Aorta (tissue), 5 donors: ENCODE results near the gene GPR173. TPM values are rescaled to one million over a fixed set of nuclear protein-coding genes. Genes with fewer than 3 reads are reported as not detected.
A peak's percentile ranks its signal among the peaks of the same experiment; 100 is the strongest.

Experiments
- ATAC-seq: fragments of 200-7000 bp; cut with Tn5 transposase; one replicate; pipeline ENCODE4 v1.9.1; 2022; ENCODE audit warnings: moderate library complexity; ENCODE audit not compliant: low FRiP score
- DNase-seq, 2 donors: peaks; one replicate each; pipeline ENCODE4 v3.0.0-alpha.2; 2020
- H3K27ac ChIP-seq, 2 donors: one replicate each; pipeline ENCODE4 v1.5.1; 2013; ENCODE audit warnings: low read length in 2 of 2, mild to moderate bottlenecking in 2 of 2, moderate library complexity in 2 of 2, control low read depth in 1 of 2, inconsistent platforms in 1 of 2, low read depth in 1 of 2
- H3K27me3 ChIP-seq, 2 donors: one replicate each; pipeline ENCODE4 v1.6.1; 2013; ENCODE audit warnings: control low read depth in 1 of 2, low read length in 1 of 2, mild to moderate bottlenecking in 1 of 2, moderate library complexity in 1 of 2; ENCODE audit not compliant: insufficient read depth in 2 of 2, control insufficient read depth in 1 of 2
- H3K36me3 ChIP-seq, 2 donors: one replicate each; pipeline ENCODE4 v1.6.1; 2013; ENCODE audit warnings: control low read depth in 1 of 2, low read length in 1 of 2, mild to moderate bottlenecking in 1 of 2; ENCODE audit not compliant: insufficient read depth in 2 of 2, control insufficient read depth in 1 of 2
- H3K4me1 ChIP-seq, 2 donors: one replicate each; pipeline ENCODE4 v1.6.1; 2013; ENCODE audit warnings: low read length in 2 of 2, control low read depth in 1 of 2, mild to moderate bottlenecking in 1 of 2, moderate library complexity in 1 of 2; ENCODE audit not compliant: insufficient read depth in 2 of 2, control insufficient read depth in 1 of 2
- H3K4me3 ChIP-seq, 2 donors: one replicate each; pipeline ENCODE4 v1.5.1; 2013; ENCODE audit warnings: low read length in 2 of 2, control low read depth in 1 of 2, mild to moderate bottlenecking in 1 of 2
- H3K9me3 ChIP-seq: one replicate; pipeline ENCODE4 v1.6.1; 2013; ENCODE audit warnings: mild to moderate bottlenecking, low read length; ENCODE audit not compliant: control insufficient read depth
- WGBS, 2 donors: extraction: QIAGEN DNeasy Blood & Tissue Kit; methylation state at CpG; one replicate each; pipeline ENCODE4 v1.1.7; 2013; 5-methylcytosine and 5-hydroxymethylcytosine counted together
- intact Hi-C, 2 donors: fragments of 100-400 bp; cut with DNase I; formaldehyde crosslinking; loops; one replicate each; pipeline versions ENCODE4 v1.14.2 to v1.15.0; 2022
- polyA plus RNA-seq, 2 donors: library from polyadenylated mRNA; stranded (reverse); fragments of 200-250 nt; gene quantifications; one replicate each; pipeline ENCODE4 v1.2.3, GENCODE V29; 2013
- total RNA-seq, 2 donors: library from RNA; stranded (reverse); fragmentation: NEBNext Ultra II Directional; extraction: Animal tissue kit (Norgen Biotek cat#: 25700); gene quantifications; one replicate each; pipeline ENCODE4 v1.2.1, GENCODE V29; 2021
- donor health status: healthy with polysubstance abuse.
- donor health status: Bipolar disorder and iron deficiency.
- donor health status: DM: no; HTN: no; CAD: no.
- donor health status: DM: no; HTN: no; CAD: no.
- donor health status: DM: yes; HTN: yes; CAD: no.

Gene GPR173
- total and polyA plus RNA-seq, 4 donors = under 0.01 to 7.1 (median 2.8) TPM

- H3K36me3 ChIP-seq = no peaks in the 10 kb centered on the region
- 4 to 32% methylated on average over 8 of the region's 8 CpGs for WGBS, 2 donors
Measured at GRCh38 chrX:53049127-53049517, 533 bp downstream of the GPR173 start.

GRCh38 chrX:53050841-53051240 is 2.3 kb downstream of the GPR173 start:
- Histone ChIP-seq H3K9me3 (no peaks in the 10 kb centered on the region), H3K4me3 (no peak overlapping the region), H3K36me3 (no peaks in the 10 kb centered on the region), H3K27me3 (no peaks in the 10 kb centered on the region), H3K4me1 (no peaks in the 10 kb centered on the region), H3K27ac (no peak overlapping the region)
- WGBS, 2 donors = 25 to 49% methylated on average over 6 of the region's 6 CpGs
- no peak for DNase-seq
- ATAC-seq = no peak
- intact Hi-C loops = no loop called here

More at GRCh38 chrX:53049127-53049517, 533 bp downstream of the GPR173 start:
- Histone ChIP-seq H3K4me1 (no peaks in the 10 kb centered on the region), H3K27ac (no peak overlapping the region), H3K9me3 (no peaks in the 10 kb centered on the region), H3K27me3 (no peaks in the 10 kb centered on the region), H3K4me3 (peak overlapping the region; percentile 28 to 84)
- ATAC-seq (no peak), DNase-seq (no peak)
- intact Hi-C loops = no loop called here

- Histone ChIP-seq H3K36me3 (no peaks in the 10 kb centered on the region), H3K9me3 (no peaks in the 10 kb centered on the region), H3K4me1 (no peaks in the 10 kb centered on the region), H3K27me3 (no peaks in the 10 kb centered on the region), H3K4me3 (no peak overlapping the region), H3K27ac (no peak overlapping the region)
- WGBS, 2 donors = 68 to 83% methylated on average over 6 of the region's 6 CpGs
- intact Hi-C loops = no loop called here
- no peak for DNase-seq
- no peak for ATAC-seq
Measured at GRCh38 chrX:53055244-53055849, 6.8 kb downstream of the GPR173 start.

DNA sequence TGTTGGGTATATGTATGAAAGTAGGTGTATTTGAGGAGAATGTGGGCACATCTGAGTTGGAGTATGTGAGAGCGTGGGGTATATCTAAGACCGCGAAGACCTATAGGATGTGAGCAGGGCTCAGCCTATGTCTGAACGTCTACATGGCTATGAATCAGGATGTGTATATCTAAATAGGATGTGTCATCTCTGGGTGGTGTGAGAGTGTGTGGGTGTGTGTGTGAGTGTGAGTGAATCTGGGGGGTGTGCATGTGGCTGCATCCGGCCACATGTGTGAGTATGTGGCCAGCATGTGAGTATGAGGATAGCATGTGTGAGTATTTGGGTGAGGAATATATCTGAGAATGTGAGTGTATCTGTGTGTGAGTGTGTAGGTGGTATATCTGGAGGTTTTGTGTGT is 7.7 kb downstream of the GPR173 start:
- Histone ChIP-seq H3K4me3 (no peak overlapping the region), H3K9me3 (no peaks in the 10 kb centered on the region), H3K27ac (no peak overlapping the region), H3K4me1 (no peaks in the 10 kb centered on the region), H3K36me3 (no peaks in the 10 kb centered on the region), H3K27me3 (no peaks in the 10 kb centered on the region)
- ATAC-seq (no peak), DNase-seq (no peak)
- WGBS, 2 donors = 86 to 87% methylated on average over 5 of the region's 5 CpGs
- intact Hi-C loops = no loop called here

- WGBS, 2 donors = 55 to 79% methylated on average over 1 of the region's 1 CpG
- intact Hi-C loops = no loop called here
- no peak for ATAC-seq
Measured at GRCh38 chrX:53065104-53065503, 16.5 kb downstream of the GPR173 start.

GRCh38 chrX:53071064-53071463 is 22.5 kb downstream of the GPR173 start:
- no peaks in the 10 kb centered on the region for H3K4me1 ChIP-seq
- H3K27me3 ChIP-seq = no peaks in the 10 kb centered on the region
- intact Hi-C loops = loop anchor here in 1 of 2 donors (1.0 kb wide), 1 partner anchor 18 kb away; no protein-coding TSS in a partner anchor
- no peaks in the 10 kb centered on the region for H3K9me3 ChIP-seq
- no peak for ATAC-seq
- no peak overlapping the region for H3K27ac ChIP-seq
- no peak for DNase-seq
- H3K4me3 ChIP-seq = no peak overlapping the region
- H3K36me3 ChIP-seq = no peaks in the 10 kb centered on the region
- WGBS, 2 donors = 66 to 82% methylated on average over 10 of the region's 10 CpGs

More at GRCh38 chrX:53065104-53065503, 16.5 kb downstream of the GPR173 start:
- H3K4me1 ChIP-seq = no peaks in the 10 kb centered on the region
- no peaks in the 10 kb centered on the region for H3K9me3 ChIP-seq
- no peak overlapping the region for H3K27ac ChIP-seq
- no peak for DNase-seq
- H3K27me3 ChIP-seq = no peaks in the 10 kb centered on the region
- no peaks in the 10 kb centered on the region for H3K36me3 ChIP-seq
- H3K4me3 ChIP-seq = no peak overlapping the region

- intact Hi-C loops = loop anchor here in 1 of 2 donors (1.0 kb wide), 1 partner anchor 17 kb away; no protein-coding TSS in a partner anchor
- 1 to 9% methylated on average over 31 of the region's 31 CpGs for WGBS, 2 donors
- no peaks in the 10 kb centered on the region for H3K27me3 ChIP-seq
Measured at GRCh38 chrX:53071604-53072417, 23.2 kb downstream of the GPR173 start.

GRCh38 chrX:53072418-53073114 is 24.0 kb downstream of the GPR173 start:
- WGBS, 2 donors = 57 to 64% methylated on average over 9 of the region's 9 CpGs
- H3K36me3 ChIP-seq = no peaks in the 10 kb centered on the region
- H3K27me3 ChIP-seq = no peaks in the 10 kb centered on the region
- intact Hi-C loops = no loop called here
- DNase-seq (no peak), ATAC-seq (no peak)
- no peaks in the 10 kb centered on the region for H3K9me3 ChIP-seq
- no peak overlapping the region for H3K4me3 ChIP-seq
- peak overlapping the region in 1 of 2 donors; percentile 85 for H3K27ac ChIP-seq
- H3K4me1 ChIP-seq = no peaks in the 10 kb centered on the region

More at GRCh38 chrX:53071604-53072417, 23.2 kb downstream of the GPR173 start:
- peak overlapping the region in 1 of 2 donors; percentile 85 for H3K27ac ChIP-seq
- no peaks in the 10 kb centered on the region for H3K36me3 ChIP-seq
- H3K4me1 ChIP-seq = no peaks in the 10 kb centered on the region
- H3K4me3 ChIP-seq = no peak overlapping the region
- no peaks in the 10 kb centered on the region for H3K9me3 ChIP-seq
- ATAC-seq (peak; percentile 84), DNase-seq (peak in 1 of 2 donors; percentile 64)
